HUES48 (cell line): ENCODE results near the gene TSC1.

Experiments
- H3K27ac ChIP-seq: one replicate; pipeline ENCODE4 v1.7.0; 2013; ENCODE audit warnings: low read depth, low read length, inconsistent platforms
- H3K27me3 ChIP-seq: 2 replicates; pipeline ENCODE4 v1.6.1; 2013; ENCODE audit warnings: mild to moderate bottlenecking, low read length; ENCODE audit not compliant: control insufficient read depth, insufficient read depth
- H3K36me3 ChIP-seq: 2 replicates; pipeline ENCODE4 v1.6.1; 2013; ENCODE audit warnings: low read length; ENCODE audit not compliant: control insufficient read depth, insufficient read depth
- H3K4me1 ChIP-seq: 2 replicates; pipeline ENCODE4 v1.6.1; 2013; ENCODE audit warnings: mild to moderate bottlenecking, low read length; ENCODE audit not compliant: control insufficient read depth, insufficient read depth
- H3K4me3 ChIP-seq: 2 replicates; pipeline ENCODE4 v1.5.1; 2013; ENCODE audit warnings: mild to moderate bottlenecking, low read depth, low read length
- H3K9ac ChIP-seq: 2 replicates; pipeline ENCODE4 v1.6.1; 2013; ENCODE audit warnings: mild to moderate bottlenecking, low read depth, low read length, moderate library complexity
- H3K9me3 ChIP-seq: 2 replicates; pipeline ENCODE4 v1.6.1; 2013; ENCODE audit warnings: low read length; ENCODE audit not compliant: control insufficient read depth, insufficient read depth

Gene TSC1

DNA sequence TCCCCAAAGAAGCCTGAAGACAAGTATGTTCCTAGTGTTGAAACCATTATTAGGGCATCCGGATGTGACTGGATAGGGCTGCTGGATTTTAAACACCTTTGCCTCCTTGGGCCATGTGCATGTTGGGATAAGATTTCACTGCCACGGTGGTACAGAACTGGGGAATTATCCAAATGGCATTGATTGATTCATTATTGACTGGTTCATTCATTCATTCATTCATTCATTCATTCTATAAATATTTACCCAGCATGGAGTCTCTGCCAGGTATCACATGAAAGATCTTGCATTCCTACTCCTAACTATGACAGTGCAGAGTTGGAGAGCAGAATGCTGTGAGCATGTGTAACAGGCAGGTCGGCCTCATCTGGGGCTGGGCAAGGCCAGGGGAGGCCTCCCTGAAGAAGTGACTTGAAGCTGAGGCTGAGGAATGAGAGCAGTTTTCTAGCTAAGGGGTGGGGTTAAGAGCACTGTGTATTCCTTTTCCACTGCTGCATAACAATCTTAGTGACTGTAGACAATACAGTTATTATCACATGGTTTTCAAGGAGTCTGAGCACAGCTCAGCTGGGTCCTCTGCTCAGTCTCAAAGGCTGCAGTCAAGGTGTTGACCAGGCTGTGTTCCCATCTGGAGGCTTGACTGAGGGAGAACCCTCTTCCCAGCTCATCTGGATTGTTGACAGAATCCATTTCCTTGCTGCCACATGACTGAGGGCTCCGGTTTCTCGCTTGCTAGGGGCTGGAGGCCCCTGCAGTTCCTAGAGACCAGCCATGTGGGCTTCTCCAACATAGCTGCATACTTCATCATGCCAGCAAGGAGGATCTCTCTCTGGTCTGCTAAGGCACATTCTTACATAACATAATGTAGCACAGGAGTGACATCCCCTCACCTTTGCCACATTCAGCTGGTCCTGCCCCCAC, 102.0 kb downstream of the TSC1 start:
- Histone ChIP-seq H3K4me3 (no peak overlapping the region), H3K4me1 (no peaks in the 10 kb centered on the region), H3K9ac (no peak overlapping the region), H3K36me3 (no peaks in the 10 kb centered on the region), H3K27ac (no peak overlapping the region), H3K9me3 (no peaks in the 10 kb centered on the region), H3K27me3 (no peaks in the 10 kb centered on the region)
